H9 (cell line): Measurements from ENCODE around the gene DMD. TPM values are rescaled to one million over a fixed set of nuclear protein-coding genes. Genes with fewer than 3 reads are reported as not detected.

ENCODE experiments used
- DNase-seq: peaks from one replicate; pipeline ENCODE4 v3.0.0-alpha.2; 2017
- H2AFZ ChIP-seq: one replicate; pipeline ENCODE4 v1.6.1; 2013; ENCODE audit warnings: mild to moderate bottlenecking, low read length, control low read depth, moderate library complexity
- H2AK5ac ChIP-seq: 2 replicates; pipeline ENCODE4 v1.6.1; 2013; ENCODE audit warnings: low read length, control low read depth, mixed read lengths; ENCODE audit not compliant: insufficient read length
- H2BK120ac ChIP-seq: one replicate; pipeline ENCODE4 v1.6.1; 2013; ENCODE audit warnings: low read depth, mild to moderate bottlenecking, low read length, control low read depth, inconsistent platforms; ENCODE audit not compliant: poor library complexity, severe bottlenecking
- H2BK12ac ChIP-seq: 2 replicates; pipeline ENCODE4 v1.6.1; 2013; ENCODE audit warnings: low read length, control low read depth, mixed read lengths, low read depth; ENCODE audit not compliant: insufficient read length
- H2BK15ac ChIP-seq: 2 replicates; pipeline ENCODE4 v1.6.1; 2013; ENCODE audit warnings: low read depth, low read length, control low read depth
- H2BK20ac ChIP-seq: one replicate; pipeline ENCODE4 v1.6.1; 2013; ENCODE audit warnings: low read depth, mild to moderate bottlenecking, low read length, control low read depth, inconsistent platforms; ENCODE audit not compliant: poor library complexity, severe bottlenecking
- H2BK5ac ChIP-seq: 2 replicates; pipeline ENCODE4 v1.6.1; 2013; ENCODE audit warnings: low read length, control low read depth, mixed read lengths; ENCODE audit not compliant: insufficient read length
- H3K14ac ChIP-seq: 2 replicates; pipeline ENCODE4 v1.6.1; 2013; ENCODE audit warnings: low read length, control low read depth; ENCODE audit not compliant: insufficient read depth
- H3K18ac ChIP-seq: 2 replicates; pipeline ENCODE4 v1.6.1; 2013; ENCODE audit warnings: low read depth, mild to moderate bottlenecking, mixed read lengths, low read length, control low read depth; ENCODE audit not compliant: insufficient read length
- H3K23ac ChIP-seq: 2 replicates; pipeline ENCODE4 v1.6.1; 2013; ENCODE audit warnings: low read length, control low read depth, mixed read lengths, low read depth; ENCODE audit not compliant: insufficient read length
- H3K23me2 ChIP-seq: 2 replicates; pipeline ENCODE4 v1.6.1; 2013; ENCODE audit warnings: low read depth, mild to moderate bottlenecking, mixed read lengths, low read length, control low read depth; ENCODE audit not compliant: insufficient read length, poor library complexity, severe bottlenecking
- H3K27ac ChIP-seq: 2 replicates; pipeline ENCODE4 v1.5.1; 2013; ENCODE audit warnings: low read length, control low read depth, mixed read lengths, low read depth; ENCODE audit not compliant: insufficient read length
- H3K27me3 ChIP-seq: 2 replicates; pipeline ENCODE4 v1.6.1; 2013; ENCODE audit warnings: low read length, control low read depth, inconsistent platforms; ENCODE audit not compliant: insufficient read depth
- H3K4ac ChIP-seq: 2 replicates; pipeline ENCODE4 v1.6.1; 2013; ENCODE audit warnings: low read depth, mild to moderate bottlenecking, control low read depth, inconsistent platforms, low read length, moderate library complexity
- H3K4me1 ChIP-seq: 2 replicates; pipeline ENCODE4 v1.6.1; 2013; ENCODE audit warnings: low read length, control low read depth, inconsistent platforms; ENCODE audit not compliant: insufficient read depth
- H3K4me2 ChIP-seq: 2 replicates; pipeline ENCODE4 v1.6.1; 2013; ENCODE audit warnings: low read length, control low read depth, mixed read lengths; ENCODE audit not compliant: insufficient read length, insufficient read depth
- H3K56ac ChIP-seq: 2 replicates; pipeline ENCODE4 v1.6.1; 2013; ENCODE audit warnings: low read depth, mild to moderate bottlenecking, mixed read lengths, low read length, control low read depth; ENCODE audit not compliant: insufficient read length
- H3K79me1 ChIP-seq: 2 replicates; pipeline ENCODE4 v1.6.1; 2013; ENCODE audit warnings: low read depth, mild to moderate bottlenecking, moderate library complexity, low read length, control low read depth, inconsistent platforms; ENCODE audit not compliant: insufficient read depth, poor library complexity, severe bottlenecking
- H3K79me2 ChIP-seq: 2 replicates; pipeline ENCODE4 v1.6.1; 2013; ENCODE audit warnings: low read length, control low read depth, inconsistent platforms; ENCODE audit not compliant: insufficient read depth
- H3K9ac ChIP-seq: 2 replicates; pipeline ENCODE4 v1.6.1; 2013; ENCODE audit warnings: low read length, control low read depth, mixed read lengths; ENCODE audit not compliant: insufficient read length; ENCODE audit errors: extremely low read depth
- H3K9me3 ChIP-seq: one replicate; pipeline ENCODE4 v1.6.1; 2013; ENCODE audit warnings: low read depth, low read length, inconsistent platforms; ENCODE audit not compliant: control insufficient read depth
- H3T11ph ChIP-seq: one replicate; pipeline ENCODE4 v1.6.1; 2013; ENCODE audit warnings: mild to moderate bottlenecking, low read length, control low read depth, inconsistent platforms
- H4K20me1 ChIP-seq: one replicate; pipeline ENCODE4 v1.6.1; 2013; ENCODE audit not compliant: control insufficient read depth, insufficient read length, insufficient read depth
- H4K5ac ChIP-seq: 2 replicates; pipeline ENCODE4 v1.6.1; 2013; ENCODE audit warnings: low read depth, mild to moderate bottlenecking, mixed read lengths, low read length, control low read depth; ENCODE audit not compliant: insufficient read length
- H4K8ac ChIP-seq: replicated peaks from 2 replicates; pipeline ENCODE4 v1.6.1; 2013; ENCODE audit warnings: low read length, control low read depth, mixed read lengths, low read depth; ENCODE audit not compliant: insufficient read length
- H4K91ac ChIP-seq: 2 replicates; pipeline ENCODE4 v1.6.1; 2013; ENCODE audit warnings: low read depth, mild to moderate bottlenecking, moderate library complexity, mixed read lengths, low read length, control low read depth; ENCODE audit not compliant: insufficient read length
- H3K27ac Mint-ChIP-seq, 3 experiments: 2 replicates in 2 of 3; 3 replicates in 1 of 3; pipeline ENCODE4 v1.8.0; 2020 to 2021; ENCODE audit warnings: mixed read lengths in 3 of 3, mild to moderate bottlenecking in 1 of 3, moderate library complexity in 1 of 3
- H3K27me3 Mint-ChIP-seq: 2 replicates; pipeline ENCODE4 v1.8.0; 2021; ENCODE audit warnings: low read depth, mild to moderate bottlenecking, moderate library complexity, mixed read lengths
- H3K36me3 Mint-ChIP-seq, 3 experiments: 2 replicates in 2 of 3; 3 replicates in 1 of 3; pipeline ENCODE4 v1.8.0; 2020 to 2021; ENCODE audit warnings: low read depth in 3 of 3, mixed read lengths in 3 of 3; ENCODE audit not compliant: insufficient read depth in 1 of 3
- H3K4me1 Mint-ChIP-seq, 2 experiments: 2 replicates each; pipeline ENCODE4 v1.8.0; 2020; ENCODE audit warnings: mixed read lengths in 2 of 2
- H3K4me3 Mint-ChIP-seq, 2 experiments: 2 replicates in 1 of 2; 3 replicates in 1 of 2; pipeline ENCODE4 v1.8.0; 2020 to 2021; ENCODE audit warnings: mild to moderate bottlenecking in 2 of 2, mixed read lengths in 2 of 2, moderate library complexity in 1 of 2
- H3K9me3 Mint-ChIP-seq, 2 experiments: 2 replicates in 1 of 2; 3 replicates in 1 of 2; pipeline ENCODE4 v1.8.0; 2020; ENCODE audit warnings: mild to moderate bottlenecking in 2 of 2, mixed read lengths in 2 of 2, moderate library complexity in 1 of 2
- CTCF ChIP-seq: fragments of 200-600 bp; sonication (generic); conservative IDR thresholded peaks from 3 replicates; pipeline ENCODE4 v1.8.0; 2021; ENCODE audit warnings: antibody characterized with exemption, mild to moderate bottlenecking
- WGBS: extraction: QIAGEN DNeasy Blood & Tissue Kit; methylation state at CpG from one replicate; pipeline ENCODE4 v1.1.7; 2013; ENCODE audit warnings: missing lambda C conversion rate, low lambda C conversion rate, mixed read lengths; ENCODE audit not compliant: insufficient read length; ENCODE audit errors: extremely low coverage; 5-methylcytosine and 5-hydroxymethylcytosine counted together
- total RNA-seq: library from RNA; stranded (reverse); gene quantifications from 2 replicates; pipeline ENCODE4 v1.2.1, GENCODE V29; 2021

DMD gene
- total RNA-seq, 1 experiment from 2014 or later, result 3.8 TPM

GRCh38 chrX:31127716-31128115, 2083.6 kb downstream of the DMD start:
- Histone ChIP-seq H3K4me1 (no peaks in the 10 kb centered on the region), H3K23ac (no peak overlapping the region), H2BK15ac (no peak overlapping the region), H3K27me3 (no peaks in the 10 kb centered on the region), H3K56ac (no peak overlapping the region), H3K9me3 (peaks cover 5% of the 10 kb centered on the region), H3T11ph (no peak overlapping the region), H3K27ac (no peak overlapping the region), H4K20me1 (no peaks in the 10 kb centered on the region), H2BK120ac (no peak overlapping the region), H3K18ac (no peak overlapping the region), H3K79me2 (no peaks in the 10 kb centered on the region), H3K79me1 (no peaks in the 10 kb centered on the region), H3K23me2 (no peaks in the 10 kb centered on the region), H3K4ac (no peak overlapping the region), H4K5ac (no peak overlapping the region), H2AFZ (no peak overlapping the region), H2BK12ac (no peak overlapping the region), H3K9ac (no peak overlapping the region), H3K14ac (no peak overlapping the region), H2BK5ac (no peak overlapping the region), H2AK5ac (no peak overlapping the region), H4K8ac (no peak overlapping the region), H2BK20ac (no peak overlapping the region), H3K4me2 (no peak overlapping the region), H4K91ac (no peak overlapping the region)
- no peak for TF ChIP-seq CTCF
- no peaks in the 10 kb centered on the region for H3K4me1 Mint-ChIP-seq
- peak overlapping the region in 1 of 3 experiments; percentile 64; a peak in 1 of 7 replicates for H3K27ac Mint-ChIP-seq
- H3K36me3 Mint-ChIP-seq, result peaks cover 3 to 18% (median 8%) of the 10 kb centered on the region in 3 experiments; a peak in 6 of 7 replicates
- WGBS, result no CpG with 5 or more reads among the region's 3 CpGs
- DNase-seq, result no peak
- peaks cover 56 to 69% of the 10 kb centered on the region in 2 experiments for H3K9me3 Mint-ChIP-seq
- no peak overlapping the region for H3K4me3 Mint-ChIP-seq
- H3K27me3 Mint-ChIP-seq, result no peaks in the 10 kb centered on the region; the same call in 1 of the 2 replicates
